ENCODE measurements around the gene GPER1. TPM values are rescaled to one million over a fixed set of nuclear protein-coding genes. Genes with fewer than 3 reads are reported as not detected.
A peak's percentile ranks its signal among the peaks of the same experiment; 100 is the strongest.

Gene GPER1
- total and polyA plus RNA-seq, 2 donors, result 1.9 to 12.7 TPM

DNA sequence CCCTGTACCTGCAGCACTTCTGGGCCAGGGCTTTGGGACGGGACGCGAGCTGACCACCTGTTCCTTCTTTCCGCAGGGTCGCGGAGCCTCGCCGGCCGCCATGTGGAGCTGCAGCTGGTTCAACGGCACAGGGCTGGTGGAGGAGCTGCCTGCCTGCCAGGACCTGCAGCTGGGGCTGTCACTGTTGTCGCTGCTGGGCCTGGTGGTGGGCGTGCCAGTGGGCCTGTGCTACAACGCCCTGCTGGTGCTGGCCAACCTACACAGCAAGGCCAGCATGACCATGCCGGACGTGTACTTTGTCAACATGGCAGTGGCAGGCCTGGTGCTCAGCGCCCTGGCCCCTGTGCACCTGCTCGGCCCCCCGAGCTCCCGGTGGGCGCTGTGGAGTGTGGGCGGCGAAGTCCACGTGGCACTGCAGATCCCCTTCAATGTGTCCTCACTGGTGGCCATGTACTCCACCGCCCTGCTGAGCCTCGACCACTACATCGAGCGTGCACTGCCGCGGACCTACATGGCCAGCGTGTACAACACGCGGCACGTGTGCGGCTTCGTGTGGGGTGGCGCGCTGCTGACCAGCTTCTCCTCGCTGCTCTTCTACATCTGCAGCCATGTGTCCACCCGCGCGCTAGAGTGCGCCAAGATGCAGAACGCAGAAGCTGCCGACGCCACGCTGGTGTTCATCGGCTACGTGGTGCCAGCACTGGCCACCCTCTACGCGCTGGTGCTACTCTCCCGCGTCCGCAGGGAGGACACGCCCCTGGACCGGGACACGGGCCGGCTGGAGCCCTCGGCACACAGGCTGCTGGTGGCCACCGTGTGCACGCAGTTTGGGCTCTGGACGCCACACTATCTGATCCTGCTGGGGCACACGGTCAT is 30.3 kb upstream of the GPER1 start:
- H3K27ac ChIP-seq (ENCODE audit: low read depth), result no peak overlapping the region
- H3K4me1 ChIP-seq (ENCODE audit: insufficient read depth), result no peaks in the 10 kb centered on the region
- no peak for DNase-seq (ENCODE audit: extremely low spot score)
- H3K36me3 ChIP-seq (ENCODE audit: insufficient read depth), result no peaks in the 10 kb centered on the region
- WGBS, result 96% methylated on average over 62 of the region's 62 CpGs
- no peak overlapping the region for H3K4me3 ChIP-seq (ENCODE audit: low read depth, low read length)

DNA sequence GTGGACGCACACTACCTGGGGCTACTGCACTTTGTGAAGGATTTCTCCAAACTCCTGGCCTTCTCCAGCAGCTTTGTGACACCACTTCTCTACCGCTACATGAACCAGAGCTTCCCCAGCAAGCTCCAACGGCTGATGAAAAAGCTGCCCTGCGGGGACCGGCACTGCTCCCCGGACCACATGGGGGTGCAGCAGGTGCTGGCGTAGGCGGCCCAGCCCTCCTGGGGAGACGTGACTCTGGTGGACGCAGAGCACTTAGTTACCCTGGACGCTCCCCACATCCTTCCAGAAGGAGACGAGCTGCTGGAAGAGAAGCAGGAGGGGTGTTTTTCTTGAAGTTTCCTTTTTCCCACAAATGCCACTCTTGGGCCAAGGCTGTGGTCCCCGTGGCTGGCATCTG is 29.6 kb upstream of the GPER1 start:
- Histone ChIP-seq H3K27ac (ENCODE audit: low read depth) (no peak overlapping the region), H3K4me3 (ENCODE audit: low read depth, low read length) (no peak overlapping the region), H3K36me3 (ENCODE audit: insufficient read depth) (no peaks in the 10 kb centered on the region), H3K4me1 (ENCODE audit: insufficient read depth) (no peaks in the 10 kb centered on the region)
- WGBS, result 89% methylated on average over 13 of the region's 13 CpGs
- DNase-seq (ENCODE audit: extremely low spot score), result no peak

DNA sequence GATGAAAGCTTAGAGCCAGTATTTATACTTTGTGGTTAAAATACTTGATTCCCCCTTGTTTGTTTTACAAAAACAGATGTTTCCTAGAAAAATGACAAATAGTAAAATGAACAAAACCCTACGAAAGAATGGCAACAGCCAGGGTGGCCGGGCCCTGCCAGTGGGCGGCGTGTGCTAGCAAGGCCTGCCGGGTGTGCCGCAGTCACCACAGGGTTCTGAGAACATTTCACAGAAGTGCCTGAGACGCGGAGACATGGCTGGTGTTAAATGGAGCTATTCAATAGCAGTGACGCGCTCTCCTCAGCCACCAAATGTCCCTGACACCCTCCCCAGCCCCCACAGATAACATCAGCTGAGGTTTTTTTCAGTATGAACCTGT is 29.1 kb upstream of the GPER1 start:
- no peak overlapping the region for H3K27ac ChIP-seq (ENCODE audit: low read depth)
- H3K36me3 ChIP-seq (ENCODE audit: insufficient read depth), result no peaks in the 10 kb centered on the region
- no peak overlapping the region for H3K4me3 ChIP-seq (ENCODE audit: low read depth, low read length)
- no peaks in the 10 kb centered on the region for H3K4me1 ChIP-seq (ENCODE audit: insufficient read depth)
- WGBS, result 73% methylated on average over 10 of the region's 10 CpGs
- DNase-seq (ENCODE audit: extremely low spot score), result no peak

DNA sequence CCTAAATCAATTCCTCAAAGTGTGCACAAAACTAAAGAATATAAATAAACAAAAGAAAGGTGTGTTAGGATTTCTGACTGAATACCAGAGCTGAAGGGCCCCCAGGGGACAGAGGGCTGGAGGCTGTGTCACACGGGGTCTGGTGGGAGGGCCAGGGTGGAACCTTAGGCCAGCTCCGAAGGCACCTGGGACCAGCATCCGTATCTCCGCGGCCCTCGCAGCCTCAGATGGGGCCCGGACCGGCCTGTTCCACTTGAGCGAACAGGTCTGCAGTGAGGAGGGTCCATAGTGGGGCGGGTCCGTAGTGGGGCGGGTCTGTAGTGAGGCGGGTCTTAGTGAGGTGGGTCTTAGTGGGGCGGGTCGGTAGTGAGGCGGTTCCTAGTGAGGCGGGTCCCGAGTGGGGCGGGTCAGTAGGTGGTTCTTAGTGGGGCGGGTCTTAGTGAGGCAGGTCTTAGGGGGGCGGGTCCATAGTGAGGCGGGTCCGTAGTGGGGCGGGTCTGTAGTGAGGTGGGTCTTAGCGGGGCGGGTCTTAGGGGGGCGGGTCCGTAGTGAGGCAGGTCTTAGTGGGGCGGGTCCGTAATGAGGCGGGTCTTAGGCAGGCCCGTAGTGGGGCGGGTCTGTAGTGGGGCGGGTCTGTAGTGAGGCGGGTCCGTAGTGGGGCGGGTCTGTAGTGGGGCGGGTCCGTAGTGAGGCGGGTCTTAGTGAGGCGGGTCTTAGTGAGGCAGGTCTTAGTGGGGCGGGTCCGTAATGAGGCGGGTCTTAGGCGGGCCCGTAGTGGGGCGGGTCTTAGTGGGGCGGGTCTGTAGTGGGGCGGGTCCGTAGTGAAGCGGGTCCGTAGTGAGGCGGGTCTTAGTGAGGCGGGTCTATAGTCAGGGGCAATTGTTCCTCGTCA is 28.5 kb upstream of the GPER1 start:
- WGBS, result 41% methylated on average over 55 of the region's 55 CpGs

DNA sequence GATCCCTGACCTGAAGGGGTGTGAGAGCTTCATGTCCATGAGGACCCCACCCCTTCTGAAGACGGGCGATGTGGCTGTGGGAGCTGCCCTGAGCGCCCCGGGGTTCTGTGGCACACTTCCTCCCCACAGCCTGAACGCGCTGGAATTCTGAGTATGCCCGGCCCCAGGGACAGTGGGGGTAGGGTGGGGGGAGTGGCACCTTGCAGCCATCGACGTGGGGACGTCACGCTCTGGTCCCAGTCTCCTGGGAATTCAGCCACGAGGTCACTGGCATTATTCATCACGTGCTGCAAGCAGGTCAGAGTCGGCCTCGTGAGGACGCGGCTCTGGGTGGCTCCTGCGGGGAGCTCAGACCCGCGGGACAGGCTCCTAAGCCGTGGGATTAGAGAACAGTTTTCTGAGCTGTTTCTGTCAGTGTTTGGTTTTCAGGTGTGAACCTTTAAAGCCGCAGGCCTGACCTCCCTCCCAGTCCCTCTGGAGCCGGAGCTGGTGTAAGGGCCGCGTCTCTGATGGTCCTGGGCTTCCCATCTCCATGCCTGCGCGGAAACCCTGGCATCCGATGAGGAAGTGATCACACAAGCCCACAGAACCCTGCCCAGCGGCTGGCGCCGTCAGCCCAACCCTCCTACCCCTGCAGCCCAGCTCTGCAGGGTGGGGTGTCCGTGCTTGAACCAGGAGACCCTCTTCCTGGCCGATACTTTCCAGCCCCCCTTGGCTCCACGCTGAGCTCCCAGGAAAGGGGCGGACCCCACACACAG is 27.4 kb upstream of the GPER1 start:
- no peak overlapping the region for H3K4me3 ChIP-seq (ENCODE audit: low read depth, low read length)
- no peak overlapping the region for H3K27ac ChIP-seq (ENCODE audit: low read depth)
- H3K4me1 ChIP-seq (ENCODE audit: insufficient read depth), result no peaks in the 10 kb centered on the region
- whole genome bisulfite sequencing, result 62% methylated on average over 35 of the region's 35 CpGs
- no peaks in the 10 kb centered on the region for H3K36me3 ChIP-seq (ENCODE audit: insufficient read depth)
- no peak for DNase-seq (ENCODE audit: extremely low spot score)

More for the DNA sequence above, 28.5 kb upstream of the GPER1 start:
- peak; percentile 35 for DNase-seq (ENCODE audit: extremely low spot score)
- no peaks in the 10 kb centered on the region for H3K36me3 ChIP-seq (ENCODE audit: insufficient read depth)
- H3K27ac ChIP-seq (ENCODE audit: low read depth), result no peak overlapping the region
- no peak overlapping the region for H3K4me3 ChIP-seq (ENCODE audit: low read depth, low read length)
- no peaks in the 10 kb centered on the region for H3K4me1 ChIP-seq (ENCODE audit: insufficient read depth)

DNA sequence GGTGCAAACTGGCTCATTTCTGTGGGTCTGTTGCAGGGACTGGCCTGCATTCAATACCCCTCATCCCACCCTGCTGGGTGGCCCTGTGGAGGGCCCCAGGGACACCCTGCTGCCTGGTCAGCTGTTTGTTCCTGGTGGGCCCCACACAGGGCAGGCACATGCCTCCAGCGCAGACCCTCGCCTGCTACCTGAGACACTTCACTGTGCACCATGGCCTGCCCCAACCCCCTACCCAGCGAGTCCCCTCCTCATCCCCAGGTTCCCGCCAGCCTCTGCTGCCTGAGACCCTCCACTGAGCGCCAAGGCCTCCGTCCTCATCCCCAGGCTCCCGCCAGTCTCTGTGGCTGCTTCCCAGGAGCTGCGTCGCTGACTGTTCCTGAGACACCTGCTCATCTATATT is 26.7 kb upstream of the GPER1 start:
- H3K27ac ChIP-seq (ENCODE audit: low read depth), result no peak overlapping the region
- H3K36me3 ChIP-seq (ENCODE audit: insufficient read depth), result no peaks in the 10 kb centered on the region
- no peak for DNase-seq (ENCODE audit: extremely low spot score)
- no peaks in the 10 kb centered on the region for H3K4me1 ChIP-seq (ENCODE audit: insufficient read depth)
- no peak overlapping the region for H3K4me3 ChIP-seq (ENCODE audit: low read depth, low read length)
- WGBS, result 98% methylated on average over 9 of the region's 9 CpGs

DNA sequence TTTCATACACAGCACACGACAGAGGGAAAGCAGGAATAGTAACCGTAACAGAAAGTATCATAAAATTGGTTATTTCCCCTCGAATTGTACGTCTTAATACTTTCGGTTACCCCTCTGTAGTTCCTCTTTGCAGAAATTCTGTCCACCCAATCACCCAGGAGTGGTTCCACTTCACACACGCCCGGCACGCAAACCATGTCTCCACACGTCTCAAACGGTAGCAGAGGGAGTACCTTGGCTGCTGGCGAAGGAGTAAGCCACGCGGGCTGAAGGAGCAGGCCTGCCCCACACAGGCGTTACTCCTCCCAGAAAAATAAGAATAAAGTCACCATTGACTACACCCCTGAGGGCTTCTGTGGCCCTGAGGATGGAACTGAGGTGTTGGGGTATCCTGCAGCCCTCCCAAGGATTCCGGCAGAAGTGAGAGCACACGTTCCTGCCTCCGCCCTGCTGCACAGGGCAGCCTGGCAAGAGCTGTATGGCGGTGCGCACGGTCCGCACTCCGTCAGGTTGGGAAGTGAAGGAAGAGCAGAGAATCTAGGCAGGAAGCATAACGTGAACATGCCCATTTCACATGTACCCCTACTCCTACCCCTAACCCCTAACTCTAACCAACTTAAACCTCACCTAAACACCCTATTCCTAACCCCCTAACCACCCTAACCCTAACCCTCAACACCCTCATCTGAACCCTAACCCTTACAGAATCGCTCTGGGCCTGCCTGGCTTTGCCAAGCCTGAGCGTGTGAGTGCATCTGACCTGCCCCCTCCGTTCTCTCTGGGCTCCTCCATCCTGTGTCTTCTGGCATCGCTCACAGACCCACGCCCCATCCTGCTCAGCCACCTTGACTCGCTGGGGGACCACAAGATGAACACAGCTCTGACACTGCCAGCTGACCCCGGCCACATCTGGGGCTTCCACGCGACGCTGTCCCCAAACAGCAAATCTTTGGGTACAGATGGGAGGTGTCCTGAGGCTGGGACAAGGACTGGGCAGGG is 25.3 kb upstream of the GPER1 start:
- H3K4me1 ChIP-seq (ENCODE audit: insufficient read depth), result no peaks in the 10 kb centered on the region

DNA sequence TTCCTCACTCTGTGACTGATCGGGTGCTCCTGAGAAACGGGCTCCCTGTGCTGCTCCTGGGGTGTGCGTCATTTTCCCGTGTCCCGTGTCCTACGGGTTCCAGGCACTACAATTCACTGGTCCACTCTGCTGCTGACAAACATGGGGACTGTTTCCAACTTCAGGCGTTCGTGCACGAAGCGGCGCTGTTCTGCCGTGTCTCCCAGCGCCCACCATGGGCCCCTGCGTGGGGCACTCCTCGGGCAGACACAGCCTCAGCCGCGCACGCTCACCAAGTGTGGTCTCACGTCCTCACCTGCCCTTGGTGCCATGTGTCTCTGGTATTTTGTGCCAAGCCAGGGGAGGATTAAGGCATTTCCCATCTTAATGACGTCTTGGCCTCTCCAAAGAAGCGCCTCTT is 24.6 kb upstream of the GPER1 start:
- no peaks in the 10 kb centered on the region for H3K4me1 ChIP-seq (ENCODE audit: insufficient read depth)
- DNase-seq (ENCODE audit: extremely low spot score), result no peak
- H3K4me3 ChIP-seq (ENCODE audit: low read depth, low read length), result no peak overlapping the region
- H3K36me3 ChIP-seq (ENCODE audit: insufficient read depth), result no peaks in the 10 kb centered on the region
- H3K27ac ChIP-seq (ENCODE audit: low read depth), result no peak overlapping the region
- 96% methylated on average over 21 of the region's 21 CpGs for WGBS

More for the DNA sequence above, 25.3 kb upstream of the GPER1 start:
- H3K27ac ChIP-seq (ENCODE audit: low read depth), result no peak overlapping the region
- no peaks in the 10 kb centered on the region for H3K36me3 ChIP-seq (ENCODE audit: insufficient read depth)
- DNase-seq (ENCODE audit: extremely low spot score), result no peak
- H3K4me3 ChIP-seq (ENCODE audit: low read depth, low read length), result no peak overlapping the region
- WGBS, result 88% methylated on average over 33 of the region's 33 CpGs

DNA sequence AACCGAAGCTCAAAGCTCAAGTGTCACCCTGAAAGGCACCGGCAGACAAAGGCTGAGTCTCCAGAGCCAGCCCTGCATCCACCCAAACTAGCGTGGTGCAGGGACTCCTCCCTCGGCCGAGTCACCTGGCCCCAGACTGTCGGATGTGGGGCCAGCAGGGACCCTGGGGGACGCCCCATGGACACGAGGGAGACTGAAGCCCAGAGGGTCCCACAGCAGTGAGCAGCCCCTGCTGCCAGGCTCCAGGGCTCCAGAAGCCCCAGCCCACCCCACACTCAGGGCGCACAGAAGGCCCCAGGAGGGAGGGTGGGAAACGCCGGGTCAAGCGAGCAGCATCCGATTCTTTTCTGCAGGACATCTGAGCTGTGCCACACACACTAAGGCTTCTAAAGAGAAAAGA is 23.3 kb upstream of the GPER1 start:
- H3K27ac ChIP-seq (ENCODE audit: low read depth), result no peak overlapping the region

DNA sequence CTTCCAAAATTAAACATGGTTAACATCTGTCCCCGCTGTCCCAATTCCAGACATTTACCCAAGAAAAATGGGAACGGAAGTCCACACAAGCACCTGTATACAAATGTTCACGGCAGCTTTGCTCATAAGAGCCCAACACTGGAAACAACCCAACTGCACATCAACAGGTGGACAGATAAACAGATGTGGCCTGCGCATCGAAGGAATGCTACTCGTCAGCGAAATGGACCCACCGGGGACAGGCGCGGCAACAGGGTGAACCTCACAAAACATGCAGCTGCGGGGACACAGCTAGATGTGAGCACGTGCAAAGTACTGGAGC is 22.7 kb upstream of the GPER1 start:
- no peak for DNase-seq (ENCODE audit: extremely low spot score)
- Histone ChIP-seq H3K36me3 (ENCODE audit: insufficient read depth) (no peaks in the 10 kb centered on the region), H3K4me1 (ENCODE audit: insufficient read depth) (no peaks in the 10 kb centered on the region), H3K4me3 (ENCODE audit: low read depth, low read length) (no peak overlapping the region), H3K27ac (ENCODE audit: low read depth) (no peak overlapping the region)
- WGBS, result 64% methylated on average over 12 of the region's 12 CpGs

More for the DNA sequence above, 23.3 kb upstream of the GPER1 start:
- WGBS, result 88% methylated on average over 13 of the region's 13 CpGs
- Histone ChIP-seq H3K4me1 (ENCODE audit: insufficient read depth) (no peaks in the 10 kb centered on the region), H3K4me3 (ENCODE audit: low read depth, low read length) (no peak overlapping the region), H3K36me3 (ENCODE audit: insufficient read depth) (no peaks in the 10 kb centered on the region)
- DNase-seq (ENCODE audit: extremely low spot score), result no peak

DNA sequence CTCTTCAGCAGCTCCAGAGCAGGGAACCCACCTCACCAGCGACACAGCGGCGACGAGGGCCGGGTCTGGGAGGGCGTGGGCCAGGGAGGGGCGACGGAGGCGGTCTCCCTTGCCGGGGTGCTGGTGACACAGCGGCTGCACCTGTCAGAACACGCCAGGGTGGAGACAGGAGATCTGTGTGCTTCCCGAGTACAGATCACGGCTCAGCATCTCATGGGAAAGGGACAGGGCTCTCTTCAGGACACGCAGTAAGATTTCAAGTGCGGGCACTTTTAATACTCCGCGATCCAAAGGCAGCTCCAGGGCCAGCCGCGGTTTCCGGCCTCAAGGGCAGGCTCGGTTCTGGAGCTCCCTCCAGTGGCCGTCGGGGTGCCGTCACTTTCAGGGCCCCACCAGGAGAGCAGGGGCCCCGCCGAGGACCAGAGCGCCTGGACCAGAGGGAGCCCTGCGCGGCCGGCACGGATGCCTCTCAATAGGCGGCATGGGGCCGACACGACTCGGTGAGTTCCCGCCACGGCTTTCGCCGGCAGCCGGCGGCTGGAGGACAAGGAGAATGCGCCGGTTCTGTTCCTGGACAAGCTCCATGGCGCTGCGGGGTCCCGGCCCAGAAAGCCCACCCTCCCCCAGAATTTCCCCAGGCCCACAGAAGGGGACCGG is 22.2 kb upstream of the GPER1 start:
- no peak for DNase-seq (ENCODE audit: extremely low spot score)

DNA sequence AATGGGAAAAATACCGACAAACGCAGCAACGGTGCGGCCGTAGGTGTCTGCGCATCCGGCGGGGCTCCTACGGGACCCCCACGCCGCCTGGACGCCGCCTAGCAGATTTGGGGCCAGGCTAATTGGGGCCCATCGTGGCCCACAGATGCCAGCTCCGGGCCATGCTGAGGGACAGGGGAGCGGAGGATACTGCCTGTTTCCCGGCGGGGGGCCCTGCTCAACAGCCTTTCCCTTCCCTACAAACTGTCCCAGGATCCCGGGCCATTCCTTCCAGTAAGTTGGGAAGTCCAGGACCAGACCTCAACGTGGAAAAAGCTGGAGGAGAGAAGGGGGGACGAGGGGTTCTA is 21.7 kb upstream of the GPER1 start:
- Histone ChIP-seq H3K36me3 (ENCODE audit: insufficient read depth) (no peaks in the 10 kb centered on the region), H3K27ac (ENCODE audit: low read depth) (no peak overlapping the region), H3K4me1 (ENCODE audit: insufficient read depth) (no peaks in the 10 kb centered on the region), H3K4me3 (ENCODE audit: low read depth, low read length) (no peak overlapping the region)
- no peak for DNase-seq (ENCODE audit: extremely low spot score)
- WGBS, result 72% methylated on average over 21 of the region's 21 CpGs

More for the DNA sequence above, 22.2 kb upstream of the GPER1 start:
- WGBS, result 12% methylated on average over 48 of the region's 48 CpGs
- no peaks in the 10 kb centered on the region for H3K36me3 ChIP-seq (ENCODE audit: insufficient read depth)
- H3K4me1 ChIP-seq (ENCODE audit: insufficient read depth), result no peaks in the 10 kb centered on the region
- H3K27ac ChIP-seq (ENCODE audit: low read depth), result no peak overlapping the region
- no peak overlapping the region for H3K4me3 ChIP-seq (ENCODE audit: low read depth, low read length)

Data from urinary bladder (tissue), 4 donors.